ENCODE measurements around the gene ZDHHC20. TPM values are rescaled to one million over a fixed set of nuclear protein-coding genes. Genes with fewer than 3 reads are reported as not detected.
A peak's percentile ranks its signal among the peaks of the same experiment; 100 is the strongest.

The ZDHHC20 gene
- total and polyA plus RNA-seq, 2 of the 4 experiments (the other 2 are of a cell fraction): 16.1 to 72.4 TPM

DNA sequence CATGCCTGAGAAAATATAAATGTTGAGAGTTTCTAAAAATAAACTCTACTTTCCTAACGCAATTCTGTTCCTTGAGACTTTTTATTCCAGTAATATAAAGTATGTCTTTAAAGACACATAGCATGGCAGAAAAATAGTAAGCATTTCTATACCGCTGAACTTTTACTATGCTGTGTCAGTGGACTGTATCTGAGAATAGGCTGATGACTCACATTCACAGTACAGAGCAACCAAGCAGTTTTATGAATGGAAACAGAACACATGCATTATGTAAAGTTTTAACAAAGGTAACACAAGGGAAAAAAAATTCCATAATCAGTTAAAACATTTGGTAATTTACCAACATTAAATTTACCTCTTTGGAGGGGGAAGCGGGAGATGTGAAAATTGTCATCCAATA lies 38.4 kb downstream of the ZDHHC20 start:
- no peak overlapping the region for H2BK15ac ChIP-seq (ENCODE audit: low read depth, low read length)
- peaks cover 4% of the 10 kb centered on the region; the same call in 1 of the 2 replicates for H3K9me1 ChIP-seq (ENCODE audit: insufficient read depth, low read length)
- no peak overlapping the region for H2BK20ac ChIP-seq (ENCODE audit: low read depth, low read length)
- intact Hi-C loops (cut with micrococcal nuclease) (no loop called here), dilution Hi-C loops (cut with HindIII; ENCODE audit: low sequenced_read_pairs, unreplicated experiment) (no loop called here), in situ Hi-C loops (cut with MboI; ENCODE audit: low sequenced_read_pairs) (no loop called here)
- H3K4ac ChIP-seq (ENCODE audit: low read depth, low read length): no peak overlapping the region
- TF ChIP-seq BHLHE40 (IDR thresholded peaks at IDR 0.05; ENCODE audit: low read depth, low read length) (no peak), FOS (IDR thresholded peaks at IDR 0.05; ENCODE audit: low read depth, low read length) (peak; percentile 33; the same call in 1 of the 2 replicates)
- H3K4me3 ChIP-seq (ENCODE audit: insufficient read depth, low read depth, low read length): no peak overlapping the region
- no peak overlapping the region for H3K56ac ChIP-seq (ENCODE audit: extremely low read depth, insufficient read depth, low read length)
- H4K8ac ChIP-seq (ENCODE audit: low read depth in 2 of 2, low read length in 2 of 2): no peak overlapping the region
- no peak overlapping the region for H3K9ac ChIP-seq (ENCODE audit: low read depth, low read length)
- H3K79me1 ChIP-seq (ENCODE audit: low read depth in 1 of 2, low read length in 2 of 2): peaks cover 7 to 8% of the 10 kb centered on the region in 2 experiments; a peak in 2 of 4 replicates
- H3K23ac ChIP-seq (ENCODE audit: low read depth, low read length): no peak overlapping the region
- H3K18ac ChIP-seq (ENCODE audit: low read depth, low read length): no peak overlapping the region
- no peaks in the 10 kb centered on the region for H3K27me3 ChIP-seq (ENCODE audit: control insufficient read depth, insufficient read depth, low read length)
- no peak overlapping the region for H4K91ac ChIP-seq (ENCODE audit: insufficient read depth, low read depth, low read length)
- ChIA-PET CTCF (no interaction called here), POLR2A (ENCODE audit: unreplicated experiment) (no interaction called here)
- H4K5ac ChIP-seq (ENCODE audit: low read depth, low read length): no peak overlapping the region
- DNase-seq (peak; percentile 58), ATAC-seq (ENCODE audit: low read depth) (peak; percentile 81)
- 0 out of 2 replicates have a peak, but pooled peaks cover 1% of the 10 kb centered on the region for H3K36me3 ChIP-seq (ENCODE audit: control insufficient read depth, insufficient read depth, low read length)
- no peak overlapping the region for H3K27ac ChIP-seq (ENCODE audit: insufficient read depth, low read length)
- WGBS, 2 experiments (ENCODE audit: extremely low coverage in 2 of 2, insufficient read length in 1 of 2): no CpG with 5 or more reads among the region's 3 CpGs
- H3K9me3 ChIP-seq (ENCODE audit: control insufficient read depth, insufficient read depth, low read length): no peaks in the 10 kb centered on the region
- no peak overlapping the region for H2AK9ac ChIP-seq (replicated peaks; ENCODE audit: low read depth, low read length, poor library complexity)
- no peak overlapping the region for H2BK120ac ChIP-seq (ENCODE audit: low read depth, low read length)
- no peak overlapping the region for H3K4me2 ChIP-seq (ENCODE audit: low read depth, low read length)
- no TSS peak for BruUV-seq (replicated peaks)
- no peak overlapping the region for H2AK5ac ChIP-seq (ENCODE audit: low read depth, low read length)
- H3K4me1 ChIP-seq (ENCODE audit: control insufficient read depth, insufficient read depth, low read length): no peaks in the 10 kb centered on the region
- H3K14ac ChIP-seq (replicated peaks; ENCODE audit: low read depth, low read length): no peak overlapping the region
- H2AFZ ChIP-seq (replicated peaks; ENCODE audit: low read length, poor library complexity): no peak overlapping the region
- no peaks in the 10 kb centered on the region for H4K20me1 ChIP-seq (ENCODE audit: insufficient read depth, low read length)
- no peak overlapping the region for H2BK5ac ChIP-seq (ENCODE audit: low read depth, low read length, poor library complexity, severe bottlenecking)
